ENCODE measurements around the gene TREX2.

DNA sequence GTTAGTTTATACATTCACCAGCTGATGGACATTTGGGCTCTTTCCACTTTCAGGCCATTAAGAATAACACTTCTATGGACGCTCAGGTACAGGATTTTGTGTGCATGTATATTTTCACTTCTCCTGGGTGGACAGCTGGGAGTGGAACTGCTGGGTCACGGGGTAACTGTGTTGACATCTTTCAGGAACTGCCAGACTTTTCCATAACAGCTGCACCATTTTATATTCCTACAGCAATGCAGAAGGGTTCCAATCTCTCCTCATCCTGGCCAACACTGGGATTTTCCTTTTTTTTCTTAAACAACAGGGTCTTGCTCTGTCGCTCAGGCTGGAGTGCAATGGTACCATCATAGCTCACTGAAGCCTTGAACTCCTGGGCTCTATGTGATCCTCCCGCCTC, 12.6 kb upstream of the TREX2 start:
- TF ChIP-seq, protein P1, sequence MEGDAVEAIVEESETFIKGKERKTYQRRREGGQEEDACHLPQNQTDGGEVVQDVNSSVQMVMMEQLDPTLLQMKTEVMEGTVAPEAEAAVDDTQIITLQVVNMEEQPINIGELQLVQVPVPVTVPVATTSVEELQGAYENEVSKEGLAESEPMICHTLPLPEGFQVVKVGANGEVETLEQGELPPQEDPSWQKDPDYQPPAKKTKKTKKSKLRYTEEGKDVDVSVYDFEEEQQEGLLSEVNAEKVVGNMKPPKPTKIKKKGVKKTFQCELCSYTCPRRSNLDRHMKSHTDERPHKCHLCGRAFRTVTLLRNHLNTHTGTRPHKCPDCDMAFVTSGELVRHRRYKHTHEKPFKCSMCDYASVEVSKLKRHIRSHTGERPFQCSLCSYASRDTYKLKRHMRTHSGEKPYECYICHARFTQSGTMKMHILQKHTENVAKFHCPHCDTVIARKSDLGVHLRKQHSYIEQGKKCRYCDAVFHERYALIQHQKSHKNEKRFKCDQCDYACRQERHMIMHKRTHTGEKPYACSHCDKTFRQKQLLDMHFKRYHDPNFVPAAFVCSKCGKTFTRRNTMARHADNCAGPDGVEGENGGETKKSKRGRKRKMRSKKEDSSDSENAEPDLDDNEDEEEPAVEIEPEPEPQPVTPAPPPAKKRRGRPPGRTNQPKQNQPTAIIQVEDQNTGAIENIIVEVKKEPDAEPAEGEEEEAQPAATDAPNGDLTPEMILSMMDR (IDR thresholded peaks at IDR 0.05) = no peak
- TF ChIP-seq POLR2A (IDR thresholded peaks at IDR 0.05) = no peak
- no peak for TF ChIP-seq POLR2AphosphoS5 (IDR thresholded peaks at IDR 0.05; ENCODE audit: insufficient read depth in 1 of 2, low read depth in 1 of 2)

Measured in vagina (tissue), 2 donors.